ENCODE data around the gene APIP. TPM values are rescaled to one million over a fixed set of nuclear protein-coding genes. Genes with fewer than 3 reads are reported as not detected.

The APIP gene
- total RNA-seq, 1 donor from 2014 or later, result 23.4 TPM

DNA sequence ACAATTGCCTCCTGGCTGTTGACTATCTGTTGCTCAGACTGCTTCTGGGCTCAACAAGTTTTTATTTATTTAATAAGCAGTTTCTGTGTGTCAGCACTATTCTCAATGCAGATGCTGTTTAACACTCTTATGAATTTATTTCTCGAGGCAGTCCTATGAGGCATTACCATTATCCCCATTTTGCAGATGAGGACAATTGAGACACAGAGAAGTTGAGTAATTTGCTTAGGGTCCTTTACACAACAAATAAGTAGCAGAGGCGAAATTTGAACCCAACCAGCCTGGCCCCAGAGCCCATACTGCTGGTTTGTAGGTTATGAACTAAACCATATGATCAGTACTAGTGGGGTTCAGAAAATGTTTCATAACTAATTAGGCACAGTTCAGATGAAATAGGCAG, 58.7 kb downstream of the APIP start:
- H3K4me3 Mint-ChIP-seq, result no peak overlapping the region

DNA sequence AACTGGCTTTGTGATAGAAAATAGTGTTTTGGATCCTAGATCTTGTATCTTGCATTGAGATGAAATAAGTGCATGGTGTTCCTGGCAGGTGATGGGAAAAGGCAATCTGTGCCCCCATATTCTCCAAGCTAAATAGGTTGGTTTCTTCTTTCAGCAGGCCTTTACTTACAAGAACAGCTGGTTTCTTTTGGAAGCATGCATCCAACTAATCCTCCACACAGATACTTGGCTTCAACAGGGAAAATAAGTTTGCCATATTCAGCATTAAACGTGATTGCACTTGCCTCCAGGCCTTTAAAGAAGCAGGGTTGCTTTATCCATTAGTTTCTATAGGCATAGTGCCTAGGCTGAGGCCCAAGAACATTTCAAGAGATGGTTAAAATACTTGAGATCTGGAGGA, 59.9 kb downstream of the APIP start:
- Mint-ChIP-seq H3K36me3 (peaks cover 16% of the 10 kb centered on the region), H3K27ac (no peak overlapping the region), H3K9me3 (peaks cover 6% of the 10 kb centered on the region), H3K4me3 (no peak overlapping the region), H3K27me3 (no peaks in the 10 kb centered on the region), H3K4me1 (ENCODE audit: unreplicated experiment) (peaks cover 22% of the 10 kb centered on the region)
- DNase-seq (ENCODE audit: extremely low spot score, unreplicated experiment), result no peak
- TF ChIP-seq CTCF (conservative IDR thresholded peaks at IDR 0.05), result no peak

More for the DNA sequence above, 58.7 kb downstream of the APIP start:
- Mint-ChIP-seq H3K27ac (no peak overlapping the region), H3K9me3 (peaks cover 6% of the 10 kb centered on the region), H3K4me1 (ENCODE audit: unreplicated experiment) (peaks cover 22% of the 10 kb centered on the region), H3K27me3 (no peaks in the 10 kb centered on the region), H3K36me3 (peaks cover 9% of the 10 kb centered on the region)
- DNase-seq (ENCODE audit: extremely low spot score, unreplicated experiment), result no peak
- no peak for TF ChIP-seq CTCF (conservative IDR thresholded peaks at IDR 0.05)

GRCh38 chr11:34855754-34856095, 60.5 kb downstream of the APIP start:
- Mint-ChIP-seq H3K27me3 (no peaks in the 10 kb centered on the region), H3K9me3 (peaks cover 6% of the 10 kb centered on the region), H3K4me3 (no peak overlapping the region), H3K27ac (no peak overlapping the region), H3K36me3 (peaks cover 16% of the 10 kb centered on the region), H3K4me1 (ENCODE audit: unreplicated experiment) (peaks cover 22% of the 10 kb centered on the region)
- no peak for TF ChIP-seq CTCF (conservative IDR thresholded peaks at IDR 0.05)
- DNase-seq (ENCODE audit: extremely low spot score, unreplicated experiment), result no peak

DNA sequence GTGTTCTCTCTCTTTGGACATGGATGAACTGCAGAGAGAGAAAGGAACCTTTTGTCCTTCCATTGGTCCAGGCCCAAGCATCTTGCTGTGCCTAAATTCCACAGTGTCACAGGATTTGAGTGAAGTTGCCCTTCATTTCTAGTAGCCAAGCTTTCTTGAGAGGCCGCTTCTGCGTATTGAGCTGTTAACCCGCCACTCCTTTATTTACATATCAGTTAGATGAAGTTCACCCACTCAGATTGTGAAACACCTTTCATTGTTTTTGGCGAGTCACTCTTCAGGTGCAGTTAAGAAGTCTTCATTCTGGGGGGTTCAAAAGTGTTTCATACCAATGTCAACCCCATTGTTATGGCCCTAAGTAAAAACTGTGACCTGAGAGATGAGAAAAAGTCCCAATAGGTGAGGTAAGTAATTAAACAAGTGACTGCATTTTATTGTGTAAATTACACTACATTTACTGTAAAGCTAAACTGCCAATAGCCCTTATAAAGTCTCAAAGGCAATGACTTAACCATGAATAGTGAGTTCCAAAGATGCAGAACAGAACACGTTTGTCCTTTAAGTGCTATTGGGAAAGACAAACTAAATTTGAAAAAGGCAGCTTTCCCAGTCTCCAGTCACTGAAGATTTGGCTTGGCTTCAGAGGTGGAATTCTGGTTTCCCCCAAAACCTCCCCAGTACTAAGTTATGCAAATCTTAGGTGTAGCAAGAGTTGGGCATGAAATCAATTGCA, 61.0 kb downstream of the APIP start:
- no peaks in the 10 kb centered on the region for H3K27me3 Mint-ChIP-seq
- H3K4me3 Mint-ChIP-seq, result no peak overlapping the region
- peaks cover 16% of the 10 kb centered on the region for H3K4me1 Mint-ChIP-seq (ENCODE audit: unreplicated experiment)
- H3K9me3 Mint-ChIP-seq, result peaks cover 6% of the 10 kb centered on the region
- no peak for DNase-seq (ENCODE audit: extremely low spot score, unreplicated experiment)
- peak overlapping the region; percentile 50 for H3K27ac Mint-ChIP-seq
- H3K36me3 Mint-ChIP-seq, result peaks cover 16% of the 10 kb centered on the region
- TF ChIP-seq CTCF (conservative IDR thresholded peaks at IDR 0.05), result no peak

DNA sequence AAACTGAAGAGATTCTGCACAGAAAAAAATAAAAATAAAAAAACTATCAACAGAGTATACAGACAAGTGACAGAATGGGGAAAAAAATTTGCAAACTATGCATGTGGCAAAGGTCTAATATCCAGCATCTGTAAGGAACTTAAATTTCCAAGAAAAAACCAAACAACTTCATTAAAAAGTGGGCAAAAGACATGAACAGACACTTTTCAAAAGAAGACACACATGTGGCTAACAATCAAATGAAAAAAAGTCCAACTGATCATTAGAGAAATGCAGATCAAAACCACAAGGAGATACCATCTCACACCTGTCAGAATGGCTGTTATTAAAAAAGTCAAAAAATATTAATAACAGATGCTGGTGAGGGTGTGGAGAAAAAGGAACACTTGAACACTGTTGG, 64.3 kb downstream of the APIP start:
- Mint-ChIP-seq H3K27ac (no peak overlapping the region), H3K4me1 (ENCODE audit: unreplicated experiment) (peaks cover 5% of the 10 kb centered on the region), H3K27me3 (no peaks in the 10 kb centered on the region), H3K36me3 (peaks cover 22% of the 10 kb centered on the region), H3K9me3 (peaks cover 6% of the 10 kb centered on the region), H3K4me3 (no peak overlapping the region)
- DNase-seq (ENCODE audit: extremely low spot score, unreplicated experiment), result no peak
- TF ChIP-seq CTCF (conservative IDR thresholded peaks at IDR 0.05), result no peak

Data from type B pancreatic cell (in vitro differentiated cells).